Measurements from ENCODE around the gene CMAS.
"Not testable (repeated sequence)": the region's sequence is repeated elsewhere in the genome, so short reads cannot be mapped to it uniquely, and the experiment has no call there.

Gene CMAS

DNA sequence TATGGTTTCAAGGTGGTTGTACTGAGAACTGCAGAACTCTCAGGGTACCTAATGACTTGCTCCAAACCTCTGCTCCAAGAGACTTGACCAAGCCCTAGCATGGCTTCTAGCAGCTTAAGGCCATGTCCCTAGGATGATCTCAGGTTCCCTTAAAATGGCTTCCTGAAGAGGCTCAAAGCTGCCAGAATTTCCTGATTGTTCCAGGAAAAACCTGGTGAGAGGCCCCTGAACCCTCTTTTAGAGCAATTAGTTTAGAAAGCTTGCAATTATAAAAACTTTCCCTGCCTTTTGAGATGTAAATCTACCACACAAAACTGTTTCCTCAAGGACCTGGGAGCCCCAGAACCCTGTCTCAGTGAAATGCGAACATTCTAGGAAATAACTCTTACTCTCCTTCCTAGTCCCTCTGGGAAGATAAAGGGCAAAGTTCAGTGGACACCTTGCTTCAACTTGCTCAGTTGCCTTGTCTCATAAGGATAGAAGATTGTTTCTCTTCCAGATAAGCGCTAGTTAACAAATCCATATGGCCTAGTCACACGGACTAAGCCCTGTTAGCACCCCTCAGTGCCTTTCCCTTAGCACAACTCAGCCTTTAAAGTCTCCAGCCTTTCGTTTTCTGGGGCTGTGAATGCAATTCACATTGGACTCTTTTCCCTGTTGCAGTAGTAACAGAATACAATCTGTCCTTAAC lies 2.5 kb downstream of the CMAS start:
- DNase-seq = no peak

DNA sequence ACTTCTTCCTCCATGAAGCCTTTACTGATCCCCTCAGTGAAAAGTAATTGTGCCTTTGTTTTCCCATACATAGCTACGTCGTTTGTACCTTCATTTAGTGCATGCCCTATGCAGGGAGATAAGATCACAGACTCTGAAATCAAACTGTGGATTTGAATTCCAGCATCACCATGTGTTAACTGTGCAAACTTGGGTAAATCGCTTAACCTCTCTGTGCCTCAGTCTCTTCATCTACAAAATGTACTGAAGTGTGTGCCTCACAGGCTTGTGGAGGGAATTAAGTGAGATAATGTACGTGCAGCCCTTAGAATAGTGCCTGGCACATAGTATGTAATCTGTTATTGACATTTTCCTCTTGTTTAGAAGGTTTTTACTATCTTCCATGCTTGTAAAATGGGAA lies 4.1 kb downstream of the CMAS start:
- DNase-seq = no peak

DNA sequence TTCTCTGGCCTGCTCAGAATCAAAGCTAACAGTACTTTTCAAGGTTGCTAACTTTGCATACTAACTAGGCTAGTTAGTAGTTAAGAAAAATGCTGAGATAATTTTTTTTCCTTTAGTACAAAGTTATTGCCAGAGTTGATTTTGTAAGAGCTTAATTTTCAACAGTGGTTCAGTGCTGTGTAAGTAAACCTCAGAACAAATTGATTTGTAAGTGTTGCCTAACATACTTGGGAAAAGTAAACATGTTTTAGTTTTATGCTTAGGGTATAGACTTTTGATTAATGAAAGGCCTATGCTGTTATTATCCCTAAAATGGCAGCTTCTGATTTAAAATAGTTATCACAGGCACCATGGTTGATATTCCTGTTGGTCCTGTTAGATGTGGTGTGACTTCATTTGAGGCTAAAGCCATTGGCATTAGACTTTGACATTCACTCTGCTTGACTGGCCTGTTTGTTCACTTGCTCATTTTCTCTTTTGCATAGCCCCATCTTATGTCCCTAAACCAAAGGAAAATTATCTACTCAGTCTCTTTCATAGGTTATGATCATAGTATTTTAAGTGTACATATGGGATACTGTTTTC lies 5.2 kb downstream of the CMAS start:
- DNase-seq = no peak

DNA sequence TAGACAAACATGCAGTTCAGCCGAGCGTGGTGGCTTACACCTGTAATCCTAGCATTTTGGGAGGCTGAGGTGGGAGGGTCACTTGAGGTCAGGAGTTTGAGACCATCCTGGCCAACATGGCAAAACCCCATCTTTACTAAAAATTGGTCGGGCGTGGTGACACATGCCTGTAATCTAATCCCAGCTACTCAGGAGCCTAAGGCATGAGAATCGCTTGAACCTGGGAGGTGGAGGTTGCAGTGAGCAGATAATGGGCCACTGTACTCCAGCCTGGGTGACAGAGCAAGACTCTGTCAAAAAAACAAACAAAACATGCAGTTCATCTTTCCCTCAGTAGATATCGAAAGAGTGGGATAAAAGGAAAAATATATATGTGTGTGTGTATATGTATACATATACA lies 7.0 kb downstream of the CMAS start:
- not testable (repeated sequence) for DNase-seq

DNA sequence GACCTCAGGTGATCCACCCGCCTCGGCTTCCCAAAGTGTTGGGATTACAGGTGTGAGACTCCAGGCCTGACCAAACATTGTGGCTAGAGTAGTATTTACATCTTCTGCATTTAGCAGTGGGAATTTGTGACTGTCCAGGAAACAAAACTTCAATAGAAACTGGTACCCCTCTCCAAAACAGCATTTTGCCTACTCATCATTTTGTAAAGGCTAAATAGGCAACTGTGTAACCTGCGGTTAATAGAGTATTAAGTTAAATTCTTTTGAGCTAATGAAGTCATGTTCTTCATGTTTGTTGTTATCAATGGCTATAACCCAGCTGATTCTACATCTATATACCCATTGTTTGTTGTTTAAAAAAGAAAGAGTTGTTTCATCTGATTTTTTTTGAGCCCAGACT lies 8.1 kb downstream of the CMAS start:
- no peak for DNase-seq

DNA sequence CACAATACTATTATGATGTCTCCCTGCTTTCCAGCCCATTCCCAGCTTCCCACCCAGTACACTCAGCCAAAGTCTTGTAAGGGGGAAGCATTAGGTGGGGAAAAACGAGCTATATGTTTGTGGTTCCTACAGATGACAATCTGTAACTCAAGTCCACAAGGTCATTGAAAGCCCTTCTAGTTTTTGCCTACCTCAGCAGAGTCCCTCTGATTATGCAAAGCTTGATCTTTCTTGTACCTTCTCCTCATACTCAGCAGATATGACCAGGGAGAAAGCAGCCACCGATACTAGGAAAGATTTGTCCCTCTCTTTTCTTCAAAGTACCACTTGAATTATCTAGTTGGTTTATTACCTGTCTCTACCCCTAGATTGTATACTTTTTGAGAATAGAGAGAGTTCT lies 10.6 kb downstream of the CMAS start:
- DNase-seq = no peak

DNA sequence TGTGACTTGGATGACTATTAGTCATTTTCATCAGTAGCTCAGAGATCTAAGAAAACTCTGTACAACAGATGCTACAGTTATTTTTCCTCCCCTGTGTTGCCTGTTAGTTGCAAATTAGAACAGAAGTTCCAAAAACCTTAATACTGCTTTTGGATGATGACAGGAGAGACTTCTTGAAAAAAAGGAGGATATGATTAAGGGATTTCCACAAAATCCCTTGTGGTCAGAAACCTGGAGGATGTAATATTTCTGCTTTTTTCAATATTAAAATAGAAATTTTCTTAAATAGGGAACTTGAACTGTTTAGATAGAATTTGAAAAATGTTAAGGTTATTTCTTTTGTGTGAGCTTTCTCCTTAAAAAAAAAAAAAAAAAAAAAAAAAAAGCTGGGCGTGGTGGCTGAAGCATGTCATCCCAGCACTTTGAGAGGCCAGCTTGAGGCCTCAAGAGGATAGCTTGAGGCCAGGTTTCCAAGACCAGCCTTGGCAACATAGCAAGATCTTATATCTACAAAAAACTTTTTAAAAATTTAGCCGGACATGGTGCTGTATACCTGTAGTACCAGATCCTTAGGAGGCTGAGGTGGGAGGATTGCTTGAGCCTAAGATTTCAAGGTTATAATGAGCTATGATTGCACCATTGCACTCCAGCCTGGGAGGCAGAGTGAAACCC lies 14.1 kb downstream of the CMAS start:
- no peak for DNase-seq

DNA sequence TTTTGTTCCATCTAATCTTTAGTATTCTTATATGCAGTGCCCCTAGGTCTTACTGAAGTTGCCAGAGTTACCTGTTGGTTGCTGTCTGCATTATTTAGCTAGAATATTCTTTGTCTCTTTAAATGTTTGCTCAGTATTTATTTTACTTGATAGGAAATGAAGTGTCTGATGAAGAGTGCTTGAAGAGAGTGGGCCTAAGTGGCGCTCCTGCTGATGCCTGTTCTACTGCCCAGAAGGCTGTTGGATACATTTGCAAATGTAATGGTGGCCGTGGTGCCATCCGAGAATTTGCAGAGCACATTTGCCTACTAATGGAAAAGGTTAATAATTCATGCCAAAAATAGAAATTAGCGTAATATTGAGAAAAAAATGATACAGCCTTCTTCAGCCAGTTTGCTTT lies 18.9 kb downstream of the CMAS start:
- no peak for DNase-seq

DNA sequence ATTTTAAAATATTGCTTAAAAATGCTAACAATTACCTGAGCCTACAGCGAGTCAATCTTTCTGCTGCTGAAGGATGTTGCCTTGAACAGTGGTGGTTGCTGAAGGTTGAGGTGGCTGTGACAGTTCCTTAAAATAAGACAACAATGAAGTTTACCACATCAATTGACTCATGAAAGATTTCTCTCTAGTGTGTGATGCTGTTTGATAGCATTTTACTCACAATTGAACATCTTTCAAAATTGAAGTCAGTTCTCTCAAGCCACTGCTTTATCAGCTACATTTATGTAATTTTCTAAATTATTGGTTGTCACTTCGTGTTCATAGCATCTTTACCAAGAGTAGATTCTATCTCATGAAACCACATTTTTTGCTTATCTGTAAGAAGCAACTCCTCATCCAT lies 20.3 kb downstream of the CMAS start:
- DNase-seq = no peak

DNA sequence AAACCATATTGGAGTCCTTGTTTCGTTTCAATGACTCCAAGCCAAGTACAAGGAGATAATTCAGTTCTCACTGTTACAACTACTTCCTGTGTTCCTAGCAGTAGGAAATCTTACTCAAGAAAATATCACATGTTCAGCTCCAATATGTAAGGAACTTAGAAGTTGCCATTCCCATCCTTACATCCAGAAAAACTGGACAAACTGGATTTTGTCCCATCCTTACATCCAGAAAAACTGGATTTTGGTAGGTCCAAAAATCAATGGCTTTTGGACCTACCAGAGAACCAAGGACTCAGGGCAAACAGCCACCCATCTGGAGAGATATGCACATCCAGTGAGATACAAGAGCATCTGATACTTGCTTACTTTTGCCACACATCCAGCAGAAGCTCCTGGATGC lies 23.8 kb downstream of the CMAS start:
- no peak for DNase-seq

DNA sequence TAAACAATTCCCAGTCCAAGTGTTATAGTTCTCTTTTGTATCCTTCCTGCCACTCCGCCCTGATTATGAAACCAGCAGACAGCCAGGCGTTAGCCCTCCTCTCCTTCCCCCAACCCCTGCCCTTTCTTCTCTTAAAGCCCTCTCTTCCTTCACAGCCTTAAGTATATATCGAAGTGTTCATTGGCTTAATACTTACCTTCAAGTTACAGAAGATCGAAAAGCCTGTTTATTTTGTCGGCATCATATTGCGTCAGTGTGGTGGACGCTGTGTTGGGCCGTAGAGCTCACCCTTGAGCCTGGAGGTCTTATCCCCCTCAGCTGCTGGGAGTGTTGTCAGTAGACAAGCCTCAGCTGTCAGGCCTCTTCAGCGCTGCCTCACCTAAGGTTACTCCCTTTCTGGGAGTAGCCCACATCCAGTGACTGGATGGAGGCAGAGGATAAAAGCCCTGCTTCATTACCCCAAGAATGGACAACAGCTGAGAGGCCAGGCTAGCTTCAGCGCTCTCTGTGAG lies 36.2 kb downstream of the CMAS start:
- DNase-seq = peak; percentile 3

DNA sequence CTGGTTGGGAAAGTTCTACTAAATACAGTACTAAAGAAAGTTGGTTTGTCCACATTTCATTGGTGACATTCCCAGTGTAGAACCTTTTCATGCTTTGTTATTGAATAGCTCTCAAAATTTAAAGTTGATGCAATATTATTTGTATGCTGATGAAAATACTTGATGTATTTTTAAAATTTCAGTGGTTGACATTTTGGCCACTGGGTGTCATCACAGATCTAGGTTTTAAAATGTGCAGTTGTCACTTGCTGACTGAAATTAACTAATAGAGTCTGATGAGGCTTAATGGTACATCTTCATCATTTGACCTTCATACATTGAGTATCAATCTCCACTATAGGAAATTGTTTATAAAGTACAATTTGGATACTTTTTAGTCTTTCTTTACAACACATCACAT lies 37.1 kb downstream of the CMAS start:
- peak; percentile 73 for DNase-seq

DNA sequence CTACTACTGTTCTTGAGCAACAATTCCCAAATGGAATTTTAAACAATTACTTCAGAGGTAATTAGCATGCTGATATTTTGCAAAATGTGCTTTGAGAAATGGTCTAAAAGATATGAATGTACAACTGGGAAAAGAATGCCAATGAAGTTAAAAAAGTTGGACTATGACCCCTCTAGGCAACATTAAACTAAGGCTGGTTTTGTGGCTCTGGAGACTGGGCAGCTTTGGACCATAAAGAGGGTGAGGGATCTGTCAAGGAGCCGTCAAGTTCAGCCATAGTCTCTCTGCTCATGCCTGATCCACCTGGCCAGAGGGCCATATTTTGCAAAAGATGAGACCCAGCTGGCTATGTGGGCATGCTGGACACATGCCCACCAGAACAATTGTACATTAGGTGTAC lies 38.8 kb downstream of the CMAS start:
- no peak for DNase-seq

DNA sequence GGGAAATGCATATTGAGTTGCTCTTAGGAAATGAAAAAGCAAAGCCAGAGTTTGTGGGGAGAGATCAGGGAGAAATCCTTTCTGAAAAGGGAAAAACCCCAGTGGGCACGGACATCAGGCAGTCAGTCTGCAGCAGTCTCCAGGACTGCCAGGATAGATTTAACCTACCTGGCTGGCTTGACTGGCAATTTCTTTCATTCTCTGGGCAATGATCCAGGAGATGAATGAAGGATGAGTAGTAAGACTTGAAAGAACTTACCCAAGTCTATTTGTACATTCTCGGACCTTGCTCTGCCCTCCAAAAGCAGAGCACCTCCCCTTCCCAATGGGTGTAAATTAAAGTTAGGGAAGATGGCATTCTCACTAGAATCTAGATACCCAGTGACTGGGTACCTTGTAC lies 42.9 kb downstream of the CMAS start:
- DNase-seq = no peak

DNA sequence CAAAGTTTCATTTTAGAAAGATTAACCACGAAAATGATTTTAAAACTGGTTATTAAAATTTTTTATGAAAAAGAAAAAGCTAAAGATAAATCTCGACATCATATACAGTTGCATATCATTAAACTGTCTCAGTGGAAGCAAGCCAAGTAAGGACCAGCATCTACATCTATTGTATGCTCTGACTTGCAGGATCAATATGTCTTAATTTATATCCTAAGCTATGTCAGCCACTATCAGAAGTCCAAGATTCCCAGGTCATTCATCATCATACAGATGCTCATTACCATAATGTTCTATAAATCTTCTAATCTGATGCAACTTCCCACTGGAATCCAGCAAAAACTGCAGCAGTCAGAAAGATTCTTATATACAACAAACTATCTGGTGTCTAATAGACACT lies 43.5 kb downstream of the CMAS start:
- no peak for DNase-seq

DNA sequence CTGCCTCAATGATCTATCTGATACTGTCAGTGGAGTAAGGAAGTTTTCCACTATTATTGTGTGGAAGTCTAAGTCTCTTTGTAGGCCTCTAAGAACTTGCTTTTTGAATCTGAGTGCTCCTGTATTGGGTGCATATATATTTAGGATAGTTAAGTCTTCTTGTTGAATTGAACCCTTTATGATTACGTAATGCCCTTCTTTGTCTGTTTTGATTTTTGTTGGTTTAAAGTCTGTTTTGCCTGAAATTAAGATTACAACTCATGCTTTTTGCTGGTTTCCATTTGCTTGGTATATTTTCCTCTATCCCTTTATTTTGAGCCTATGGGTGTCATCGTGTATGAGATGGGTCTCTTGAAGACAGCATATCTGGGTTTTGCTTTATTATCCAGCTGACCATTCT lies 53.0 kb downstream of the CMAS start:
- not testable (repeated sequence) for DNase-seq

DNA sequence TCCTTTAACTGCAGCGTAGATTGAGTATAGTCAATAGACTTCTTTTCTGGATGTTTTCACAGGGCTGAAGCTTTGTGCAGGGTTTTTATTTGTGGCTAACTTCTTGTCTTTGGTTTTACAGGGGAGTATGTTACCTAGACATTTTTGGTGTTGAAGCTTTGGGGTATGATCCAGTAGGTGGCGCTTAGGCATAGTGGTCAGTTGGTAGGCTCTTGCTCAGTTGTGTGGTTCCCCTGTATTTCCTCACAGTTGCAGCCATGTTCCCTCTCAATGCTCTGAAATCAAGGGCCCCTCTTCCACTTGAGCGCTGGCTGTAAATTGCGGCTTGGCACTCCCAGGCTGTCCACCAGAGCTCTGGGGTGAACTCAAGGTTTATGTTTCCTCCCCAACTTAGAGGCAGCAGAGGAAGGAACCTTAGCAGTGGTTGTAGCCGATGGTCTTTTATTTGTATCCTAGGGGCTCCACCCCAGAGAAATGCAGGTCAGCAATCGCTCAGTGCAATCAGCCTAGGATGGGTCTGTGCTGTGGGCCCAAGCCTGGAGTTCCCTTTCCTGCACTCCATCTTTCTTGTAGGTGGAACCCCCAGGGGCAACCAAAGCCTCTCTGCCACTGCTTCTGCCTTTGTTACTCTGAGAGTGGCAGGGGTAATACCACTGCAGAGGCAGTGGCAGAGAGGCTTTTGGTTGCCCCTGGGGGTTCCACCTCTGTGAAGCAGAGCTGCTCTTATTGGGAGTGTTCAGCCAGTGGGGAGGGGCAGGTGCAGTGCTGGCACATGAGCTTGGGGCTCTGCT lies 55.1 kb downstream of the CMAS start:
- DNase-seq = peak; percentile 67

DNA sequence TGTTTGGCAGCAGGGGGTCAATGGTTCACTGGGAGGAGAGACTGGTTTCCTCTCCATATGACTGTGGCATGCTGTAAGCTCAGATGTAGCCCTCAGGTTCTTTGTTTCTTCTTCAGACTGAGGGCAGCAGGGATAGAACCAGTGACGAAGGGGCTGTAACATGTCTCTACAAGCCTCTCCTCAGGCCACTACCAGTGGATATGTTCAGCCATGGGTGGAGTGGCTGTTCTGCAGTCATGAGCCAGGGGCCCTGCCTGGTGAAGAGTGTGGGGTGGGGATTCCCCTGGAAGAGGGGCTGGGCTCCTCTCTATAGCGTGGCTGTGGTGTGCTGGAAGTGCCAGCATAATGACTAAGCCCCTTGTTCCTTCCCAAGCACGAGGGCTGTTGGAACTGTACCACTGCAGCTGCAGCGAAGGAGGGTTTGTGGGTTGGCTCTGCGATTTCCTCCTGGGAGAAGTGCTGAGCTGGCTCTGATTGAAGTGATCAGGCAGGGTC lies 55.8 kb downstream of the CMAS start:
- peak; percentile 4 for DNase-seq

DNA sequence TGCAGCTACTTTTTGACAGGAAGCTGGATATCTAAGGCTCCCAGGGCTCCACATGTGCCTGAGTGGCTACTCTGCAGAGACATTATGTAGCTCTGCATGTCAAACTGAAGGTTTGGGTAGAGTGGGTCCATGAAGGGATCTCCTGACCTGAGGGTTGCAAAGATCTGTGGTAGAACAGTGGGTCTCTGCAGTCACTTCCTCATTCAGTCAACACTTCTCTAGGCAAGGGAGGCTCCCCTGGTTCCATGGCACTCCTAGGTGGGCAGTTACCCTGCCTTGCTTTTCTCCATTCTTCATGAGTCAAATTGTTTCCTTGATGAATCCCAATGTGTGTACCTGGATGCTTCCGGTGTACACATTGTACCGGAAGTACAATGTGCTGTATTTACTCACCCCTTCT lies 57.4 kb downstream of the CMAS start:
- DNase-seq = no peak

DNA sequence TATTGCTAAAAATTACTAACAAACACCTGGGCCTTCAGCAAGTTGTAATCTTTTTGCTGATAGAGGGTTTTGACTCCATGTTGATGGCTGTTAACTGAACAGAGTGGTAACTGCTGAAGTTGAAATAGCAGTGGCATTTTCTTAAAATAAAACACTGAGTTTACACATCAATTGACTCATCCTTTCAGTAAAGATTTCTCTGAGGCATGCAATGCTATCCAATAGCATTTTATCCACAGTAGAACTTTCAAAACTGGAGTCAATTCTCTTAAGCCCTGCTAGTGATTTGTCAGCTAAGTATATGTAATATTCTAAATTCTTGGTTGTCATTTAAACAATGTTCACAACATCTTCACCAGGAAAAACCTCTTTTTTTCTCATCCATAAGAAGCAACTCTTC lies 59.5 kb downstream of the CMAS start:
- DNase-seq = no peak

DNA sequence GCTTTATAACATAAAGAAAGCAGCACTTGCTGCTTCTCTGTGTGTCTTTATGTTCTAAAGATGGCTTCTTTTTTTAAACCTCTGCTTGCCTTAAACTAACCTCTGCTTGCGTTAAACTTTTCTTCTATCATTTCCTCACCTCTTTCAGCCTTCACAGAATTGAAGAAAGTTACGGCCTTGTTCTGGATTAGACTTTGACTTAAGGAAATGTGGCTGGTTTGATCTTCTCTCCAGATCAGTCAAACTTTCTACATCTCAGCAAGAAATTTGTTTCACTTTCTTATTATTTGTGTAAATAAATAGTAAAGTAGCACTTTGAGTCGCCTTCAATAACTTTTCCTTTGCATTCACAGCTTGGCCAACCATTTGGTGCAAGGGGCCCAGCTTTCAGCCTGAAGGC lies 64.2 kb downstream of the CMAS start:
- DNase-seq = no peak

Data from eye (tissue), 1 donor.